ENCODE results near the gene MYOCD. TPM values are rescaled to one million over a fixed set of nuclear protein-coding genes. Genes with fewer than 3 reads are reported as not detected.

MYOCD gene
- total RNA-seq, 4 donors from 2014 or later = 0.65 to 8.5 (median 0.98) TPM

- no peak for TF ChIP-seq CTCF (IDR thresholded peaks at IDR 0.05; ENCODE audit: low read depth)
These were observed 104.3 kb downstream of the MYOCD start for GRCh38 chr17:12769981-12770380.

GRCh38 chr17:12773153-12773552 is 107.5 kb downstream of the MYOCD start:
- no peak for TF ChIP-seq CTCF (IDR thresholded peaks at IDR 0.05; ENCODE audit: low read depth)

GRCh38 chr17:12789075-12789480 is 123.4 kb downstream of the MYOCD start:
- TF ChIP-seq CTCF (IDR thresholded peaks at IDR 0.05; ENCODE audit: low read depth) = no peak

GRCh38 chr17:12789481-12790248 is 124.0 kb downstream of the MYOCD start, which contains the start of gene ARHGAP44:
Gene ARHGAP44 (plus strand): TSS chr17:12789498. CDS start chr17:12789839, 341 bp downstream.
- no peak for TF ChIP-seq CTCF (IDR thresholded peaks at IDR 0.05; ENCODE audit: low read depth)

- TF ChIP-seq CTCF (IDR thresholded peaks at IDR 0.05; ENCODE audit: low read depth) = no peak
These were observed 124.8 kb downstream of the MYOCD start for GRCh38 chr17:12790249-12791106.

GRCh38 chr17:12794919-12795532 is 129.3 kb downstream of the MYOCD start:
- TF ChIP-seq CTCF (IDR thresholded peaks at IDR 0.05; ENCODE audit: low read depth) = no peak
